Left ventricle myocardium inferior (tissue), 1 donor: ENCODE measurements around the gene RGMA. TPM values are rescaled to one million over a fixed set of nuclear protein-coding genes. Genes with fewer than 3 reads are reported as not detected.

Source experiments
- DNase-seq: peaks from one replicate; pipeline ENCODE4 v3.0.0-alpha.2; 2020
- H3K27ac ChIP-seq: fragments of 200-600 bp; replicated peaks from 2 replicates; pipeline ENCODE4 v1.8.0; 2021
- H3K27me3 ChIP-seq: fragments of 200-600 bp; 2 replicates; pipeline ENCODE4 v1.8.0; 2021; ENCODE audit warnings: low read depth
- H3K36me3 ChIP-seq: fragments of 200-600 bp; 2 replicates; pipeline ENCODE4 v1.8.0; 2021
- H3K4me1 ChIP-seq: fragments of 200-600 bp; 2 replicates; pipeline ENCODE4 v1.8.0; 2021
- H3K4me3 ChIP-seq: fragments of 200-600 bp; 2 replicates; pipeline ENCODE4 v1.8.0; 2021; ENCODE audit warnings: mild to moderate bottlenecking, moderate library complexity
- H3K9me3 ChIP-seq: fragments of 200-600 bp; replicated peaks from 2 replicates; pipeline ENCODE4 v1.8.0; 2021
- intact Hi-C: fragments of 100-400 bp; cut with micrococcal nuclease; formaldehyde crosslinking; loops from one replicate; pipeline ENCODE4 v1.11.0; 2022
- total RNA-seq: library from RNA; stranded (reverse); fragmentation: NEBNext Ultra II Directional; extraction: Animal tissue kit (Norgen Biotek cat#: 25700); gene quantifications from one replicate; pipeline ENCODE4 v1.2.1, GENCODE V29; 2021
- TF ChIP-seq, protein P1 (sequence below): fragments of 200-600 bp; IDR thresholded peaks from 2 replicates; pipeline ENCODE4 v1.8.0; 2021; ENCODE audit warnings: antibody characterized with exemption, mild to moderate bottlenecking, borderline replicate concordance
- donor health status: DM: no; HTN: yes; CAD: no; lungs with severe emphysema.

Gene RGMA
- total RNA-seq, 1 donor from 2014 or later: 16.9 TPM

DNA sequence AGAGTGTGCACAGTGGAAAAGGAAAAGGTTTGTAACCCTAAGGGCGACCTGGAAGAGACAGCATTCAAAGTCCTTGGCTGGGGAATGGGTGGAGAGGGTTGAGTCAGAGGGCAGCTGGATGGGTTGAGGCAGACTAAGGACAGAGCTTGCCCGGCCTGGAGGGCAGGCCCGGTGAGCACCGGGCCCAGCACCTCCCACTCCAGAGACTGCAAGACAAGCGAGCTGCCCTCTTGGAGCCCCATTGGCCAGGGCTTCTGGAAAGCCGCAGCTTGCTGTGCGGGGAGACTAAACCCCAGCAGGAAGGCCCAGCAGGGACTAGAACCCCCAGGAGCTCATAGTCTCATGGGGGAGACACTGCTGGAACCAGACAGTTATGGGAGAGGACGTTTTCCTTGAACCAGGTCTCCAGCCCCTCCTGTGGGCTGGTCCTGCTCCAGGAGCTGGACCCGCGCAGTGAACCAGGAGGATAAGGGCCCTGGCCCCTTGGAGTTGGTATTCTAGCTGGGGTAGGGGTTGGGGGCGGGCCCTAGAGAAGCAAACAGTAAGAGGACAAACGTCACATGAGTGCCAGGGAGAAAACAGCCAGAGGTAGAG, 59.1 kb downstream of the RGMA start:
- H3K27me3 ChIP-seq: no peaks in the 10 kb centered on the region
- no peak overlapping the region for H3K4me3 ChIP-seq
- peaks cover 26% of the 10 kb centered on the region for H3K36me3 ChIP-seq
- H3K4me1 ChIP-seq: peaks cover 63% of the 10 kb centered on the region
- TF ChIP-seq, protein P1, sequence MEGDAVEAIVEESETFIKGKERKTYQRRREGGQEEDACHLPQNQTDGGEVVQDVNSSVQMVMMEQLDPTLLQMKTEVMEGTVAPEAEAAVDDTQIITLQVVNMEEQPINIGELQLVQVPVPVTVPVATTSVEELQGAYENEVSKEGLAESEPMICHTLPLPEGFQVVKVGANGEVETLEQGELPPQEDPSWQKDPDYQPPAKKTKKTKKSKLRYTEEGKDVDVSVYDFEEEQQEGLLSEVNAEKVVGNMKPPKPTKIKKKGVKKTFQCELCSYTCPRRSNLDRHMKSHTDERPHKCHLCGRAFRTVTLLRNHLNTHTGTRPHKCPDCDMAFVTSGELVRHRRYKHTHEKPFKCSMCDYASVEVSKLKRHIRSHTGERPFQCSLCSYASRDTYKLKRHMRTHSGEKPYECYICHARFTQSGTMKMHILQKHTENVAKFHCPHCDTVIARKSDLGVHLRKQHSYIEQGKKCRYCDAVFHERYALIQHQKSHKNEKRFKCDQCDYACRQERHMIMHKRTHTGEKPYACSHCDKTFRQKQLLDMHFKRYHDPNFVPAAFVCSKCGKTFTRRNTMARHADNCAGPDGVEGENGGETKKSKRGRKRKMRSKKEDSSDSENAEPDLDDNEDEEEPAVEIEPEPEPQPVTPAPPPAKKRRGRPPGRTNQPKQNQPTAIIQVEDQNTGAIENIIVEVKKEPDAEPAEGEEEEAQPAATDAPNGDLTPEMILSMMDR: no peak
- no peak for DNase-seq
- H3K27ac ChIP-seq: peak overlapping the region; percentile 92
- intact Hi-C loops: loop anchor here (5.0 to 10.0 kb wide), 2 partner anchors 1092 to 1295 kb away; no protein-coding TSS in a partner anchor
- H3K9me3 ChIP-seq: no peaks in the 10 kb centered on the region

DNA sequence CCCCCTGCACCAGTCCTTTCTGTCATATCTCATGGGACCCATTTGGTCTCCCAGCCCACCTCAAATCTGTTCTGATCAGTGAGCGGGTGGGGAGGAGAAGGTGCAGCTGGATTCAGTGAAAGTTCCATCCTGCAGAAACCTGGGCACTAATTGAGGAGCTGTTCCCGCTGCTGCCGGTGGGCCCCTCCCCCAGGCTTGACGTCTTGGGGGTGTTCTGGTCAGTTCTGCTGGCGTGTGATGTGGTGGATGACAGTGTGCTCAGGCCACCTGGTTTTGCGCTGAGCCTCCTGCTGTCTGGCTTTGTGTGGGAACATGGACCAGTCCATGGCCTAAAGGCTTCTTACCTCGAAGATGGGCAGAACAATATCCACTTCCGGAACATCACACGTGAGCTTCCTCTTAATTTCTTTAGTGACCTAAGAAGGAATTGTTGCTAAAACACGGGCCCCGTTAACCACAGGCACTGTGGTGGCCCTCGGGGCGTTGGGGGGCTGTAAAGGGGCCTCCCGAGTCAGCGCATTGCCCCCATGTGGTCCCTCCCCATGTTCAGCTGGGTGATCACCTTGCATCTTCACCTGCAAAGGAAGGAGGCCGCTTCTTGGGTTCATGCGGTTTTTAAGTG, 59.7 kb downstream of the RGMA start:
- peak overlapping the region; percentile 92 for H3K27ac ChIP-seq
- H3K27me3 ChIP-seq: no peaks in the 10 kb centered on the region
- TF ChIP-seq, protein P1: no peak
- intact Hi-C loops: loop anchor here (5.0 kb wide), 1 partner anchor 1093 kb away; no protein-coding TSS in a partner anchor
- DNase-seq: no peak
- H3K4me1 ChIP-seq: peaks cover 69% of the 10 kb centered on the region
- peak overlapping the region; percentile 35 for H3K4me3 ChIP-seq
- H3K9me3 ChIP-seq: no peaks in the 10 kb centered on the region
- peaks cover 32% of the 10 kb centered on the region for H3K36me3 ChIP-seq

DNA sequence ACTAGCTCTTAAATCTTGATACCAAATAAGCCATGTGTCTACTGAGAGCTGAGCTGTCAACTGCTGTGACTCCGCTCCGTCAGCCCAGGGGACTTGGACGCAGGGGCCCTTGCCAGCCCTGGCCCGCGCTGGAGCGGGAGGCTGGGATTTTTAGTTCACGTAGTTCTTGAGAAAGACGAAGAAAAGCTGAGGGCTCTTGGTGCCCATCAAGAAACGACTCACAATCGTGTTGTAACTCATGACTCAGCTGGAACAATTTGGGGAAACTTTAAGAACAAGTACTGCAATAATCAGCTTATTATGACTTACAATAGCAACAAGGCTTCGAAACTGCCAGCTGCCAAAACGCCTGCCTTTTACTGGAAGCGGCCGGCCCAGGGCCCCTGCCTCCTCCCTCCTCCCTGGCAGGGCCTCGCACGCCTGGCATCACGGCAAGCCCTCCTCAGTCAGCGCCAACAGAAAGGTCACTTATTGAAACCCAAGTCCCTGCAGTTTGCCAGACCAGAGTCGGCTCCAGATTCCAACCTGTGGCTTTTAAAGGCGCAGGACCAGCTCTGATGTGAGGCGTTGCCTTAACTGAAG, 60.3 kb downstream of the RGMA start:
- intact Hi-C loops: loop anchor here (5.0 kb wide), 1 partner anchor 1094 kb away; no protein-coding TSS in a partner anchor
- Histone ChIP-seq H3K4me3 (peak overlapping the region; percentile 35), H3K27ac (peak overlapping the region; percentile 92), H3K9me3 (no peaks in the 10 kb centered on the region), H3K36me3 (peaks cover 38% of the 10 kb centered on the region), H3K27me3 (no peaks in the 10 kb centered on the region), H3K4me1 (peaks cover 74% of the 10 kb centered on the region)
- TF ChIP-seq, protein P1: no peak
- DNase-seq: peak; percentile 84

DNA sequence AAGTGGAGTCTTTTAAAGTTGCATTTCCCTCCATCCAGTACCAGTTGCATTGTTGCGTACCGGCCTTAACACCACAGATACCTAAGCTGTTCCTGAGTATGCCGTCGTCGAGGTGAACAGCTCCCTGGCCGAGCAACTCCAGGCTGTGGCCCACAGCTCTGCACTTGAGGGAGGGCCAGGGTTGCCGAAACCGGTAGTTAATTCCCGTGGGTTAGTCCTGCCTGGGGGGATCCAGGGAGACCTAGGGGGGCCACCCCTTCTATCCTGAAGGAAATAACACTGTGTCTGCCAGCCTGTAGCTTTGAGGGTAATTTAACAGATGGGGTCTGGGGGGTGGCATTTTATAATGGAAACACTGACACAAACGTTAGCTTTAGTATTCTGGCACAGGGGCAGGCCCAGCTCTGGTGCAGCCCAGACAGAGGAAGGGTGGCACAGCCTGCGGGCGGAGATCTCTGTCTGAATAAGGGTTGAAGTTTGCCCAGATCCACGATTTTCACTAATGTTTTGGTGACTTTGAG, 60.8 kb downstream of the RGMA start:
- peaks cover 74% of the 10 kb centered on the region for H3K4me1 ChIP-seq
- TF ChIP-seq, protein P1: no peak
- peak overlapping the region; percentile 92 for H3K27ac ChIP-seq
- H3K36me3 ChIP-seq: peaks cover 43% of the 10 kb centered on the region
- intact Hi-C loops: loop anchor here (5.0 kb wide), 1 partner anchor 1094 kb away; no protein-coding TSS in a partner anchor
- DNase-seq: no peak
- peak overlapping the region; percentile 35 for H3K4me3 ChIP-seq
- H3K9me3 ChIP-seq: no peaks in the 10 kb centered on the region
- no peaks in the 10 kb centered on the region for H3K27me3 ChIP-seq

DNA sequence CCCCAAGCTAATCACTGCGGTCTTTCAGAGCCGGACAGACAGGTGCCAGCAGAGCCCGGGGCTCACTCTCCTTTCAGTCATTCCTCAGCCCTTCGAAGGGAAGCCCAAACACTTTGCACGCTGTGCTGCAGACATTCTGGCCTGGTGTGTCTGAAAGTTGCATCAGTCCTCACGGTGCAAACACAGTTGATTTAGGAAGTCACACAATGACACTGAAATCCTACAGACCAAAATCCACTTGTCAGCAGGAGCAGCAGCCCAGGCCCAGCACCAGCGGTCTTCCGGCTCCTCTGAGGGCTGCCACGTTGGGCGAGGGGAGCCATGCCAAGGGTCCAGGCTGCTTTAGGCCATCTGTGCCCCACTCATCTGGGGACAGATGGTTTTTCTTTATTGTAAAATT, 61.6 kb downstream of the RGMA start:
- DNase-seq: no peak
- TF ChIP-seq, protein P1: no peak
- intact Hi-C loops: loop anchor here (5.0 kb wide), 1 partner anchor 1095 kb away; no protein-coding TSS in a partner anchor
- Histone ChIP-seq H3K9me3 (no peaks in the 10 kb centered on the region), H3K4me1 (peaks cover 80% of the 10 kb centered on the region), H3K27ac (peak overlapping the region; percentile 92), H3K36me3 (peaks cover 51% of the 10 kb centered on the region), H3K4me3 (no peak overlapping the region), H3K27me3 (no peaks in the 10 kb centered on the region)
